GM12878 (cell line): Measurements from ENCODE around the gene KCNH5. TPM values are rescaled to one million over a fixed set of nuclear protein-coding genes. Genes with fewer than 3 reads are reported as not detected.

Source experiments
- ATAC-seq: fragments of 200-7000 bp; cut with Tn5 transposase; 3 replicates; pipeline ENCODE4 v1.9.1; 2020; ENCODE audit warnings: mild to moderate bottlenecking, moderate library complexity
- BruUV-seq: library from RNA; stranded (reverse); fragments of 400-500 nt; replicated peaks from 2 replicates; lab custom pipeline; 2021; lab: Mats Ljungman, UMichigan
- CTCF ChIA-PET: fragments of 300-600 bp; sonication (Branson Sonifier 250); formaldehyde crosslinking; extraction: SDS; loops from one replicate; lab custom pipeline; 2021; ENCODE audit warnings: inconsistent platforms; lab: Yijun Ruan, JAX
- POLR2A ChIA-PET: fragments of 350-600 bp; formaldehyde crosslinking; extraction: SDS; loops from one replicate; lab custom pipeline; 2021; ENCODE audit warnings: inconsistent platforms; lab: Charles Lee
- RAD21 ChIA-PET: fragments of 300-600 bp; sonication (Branson Sonifier 250); formaldehyde crosslinking; loops from one replicate; lab custom pipeline; 2023; ENCODE audit warnings: antibody characterized with exemption; ENCODE audit not compliant: unreplicated experiment; lab: Charles Lee
- SMC1A ChIA-PET: fragments of 300-600 bp; sonication (Branson Sonifier 250); formaldehyde crosslinking; loops from one replicate; lab custom pipeline; 2023; ENCODE audit not compliant: unreplicated experiment, uncharacterized antibody; lab: Charles Lee
- DNase-seq: peaks from one replicate; pipeline ENCODE4 v3.0.0-alpha.2; 2011; ENCODE audit warnings: low read depth, low spot score
- FAIRE-seq: peaks from 3 replicates; lab custom pipeline; 2011; peaks lifted over from hg19 to GRCh38; lab: Jason Lieb, UNC
- H2AFZ ChIP-seq: 2 replicates; pipeline ENCODE4 v1.6.0; 2011; ENCODE audit warnings: low read depth, low read length, control low read depth; ENCODE audit not compliant: control insufficient read depth
- H3K27ac ChIP-seq: 2 replicates; pipeline ENCODE4 v1.5.1; 2011; ENCODE audit warnings: control low read depth; ENCODE audit not compliant: control insufficient read depth, insufficient read depth
- H3K27me3 ChIP-seq, 2 experiments: replicated peaks in 1 of 2; 2 replicates each; pipeline versions ENCODE4 v1.6.0 to v1.6.1; 2011; ENCODE audit warnings: low read length in 1 of 2; ENCODE audit not compliant: control insufficient read depth in 2 of 2, insufficient read depth in 2 of 2
- H3K36me3 ChIP-seq, 2 experiments: 2 replicates each; pipeline ENCODE4 v1.5.1; 2011; ENCODE audit warnings: low read length in 1 of 2; ENCODE audit not compliant: control insufficient read depth in 2 of 2, insufficient read depth in 2 of 2
- H3K4me1 ChIP-seq: 2 replicates; pipeline ENCODE4 v1.6.1; 2011; ENCODE audit warnings: mild to moderate bottlenecking, low read length, moderate library complexity, mixed read lengths; ENCODE audit not compliant: control insufficient read depth, insufficient read depth
- H3K4me2 ChIP-seq: 2 replicates; pipeline ENCODE4 v1.6.0; 2011; ENCODE audit warnings: control low read depth; ENCODE audit not compliant: control insufficient read depth, insufficient read depth
- H3K4me3 ChIP-seq: fragments of 200-600 bp; sonication (generic); 2 replicates; pipeline ENCODE4 v1.5.1; 2016
- H3K79me2 ChIP-seq: 2 replicates; pipeline ENCODE4 v1.6.0; 2011; ENCODE audit warnings: low read length; ENCODE audit not compliant: control insufficient read depth, insufficient read depth
- H3K9ac ChIP-seq: 2 replicates; pipeline ENCODE4 v1.8.0; 2011; ENCODE audit warnings: low read length, control low read depth, mixed read lengths; ENCODE audit not compliant: control insufficient read depth, insufficient read depth
- H3K9me3 ChIP-seq: replicated peaks from 3 replicates; pipeline ENCODE4 v1.5.1; 2011; ENCODE audit warnings: mild to moderate bottlenecking, low read length; ENCODE audit not compliant: control insufficient read depth, insufficient read depth
- H4K20me1 ChIP-seq: 2 replicates; pipeline ENCODE4 v1.6.0; 2011; ENCODE audit not compliant: control insufficient read depth, insufficient read depth
- ATF7 ChIP-seq: fragments of 450-650 bp; IDR thresholded peaks from 2 replicates; pipeline ENCODE4 v1.6.1; 2016; ENCODE audit warnings: low read depth, mild to moderate bottlenecking
- E2F4 ChIP-seq: IDR thresholded peaks from 2 replicates; pipeline ENCODE4 v1.6.1; 2012; ENCODE audit warnings: low read depth, low read length, improper control_type of control experiment
- ELK1 ChIP-seq: IDR thresholded peaks from 2 replicates; pipeline ENCODE4 v1.6.1; 2012; ENCODE audit warnings: low read depth, low read length, improper control_type of control experiment
- GABPA ChIP-seq: IDR thresholded peaks from 2 replicates; pipeline ENCODE4 v1.6.1; 2014; ENCODE audit warnings: antibody characterized with exemption, low read depth, mild to moderate bottlenecking, inconsistent platforms
- HCFC1 ChIP-seq: fragments of 150-350 bp; IDR thresholded peaks from 2 replicates; pipeline ENCODE4 v1.6.1; 2014; ENCODE audit warnings: low read length
- MTA3 ChIP-seq: IDR thresholded peaks from 2 replicates; pipeline ENCODE4 v1.6.1; 2012; ENCODE audit warnings: low read length, inconsistent platforms, borderline replicate concordance
- MXI1 ChIP-seq: fragments of 150-350 bp; IDR thresholded peaks from 2 replicates; pipeline ENCODE4 v1.6.1; 2011; ENCODE audit warnings: low read depth, mild to moderate bottlenecking, inconsistent platforms, low read length, improper control_type of control experiment
- PKNOX1 ChIP-seq: fragments of 450-650 bp; IDR thresholded peaks from 2 replicates; pipeline ENCODE4 v1.6.1; 2016; ENCODE audit warnings: mild to moderate bottlenecking
- POLR2AphosphoS5 ChIP-seq: IDR thresholded peaks from 2 replicates; pipeline ENCODE4 v1.6.1; 2011; ENCODE audit warnings: mild to moderate bottlenecking, low read length, inconsistent platforms
- ZNF687 ChIP-seq: fragments of 450-650 bp; IDR thresholded peaks from 2 replicates; pipeline ENCODE4 v1.6.1; 2017; ENCODE audit warnings: mild to moderate bottlenecking, moderate library complexity
- WGBS: methylation state at CpG from one replicate; pipeline ENCODE4 v1.1.6; 2016; ENCODE audit warnings: low lambda C conversion rate; ENCODE audit not compliant: insufficient replicate concordance, insufficient coverage; ENCODE audit errors: missing lambda C conversion rate; 5-methylcytosine and 5-hydroxymethylcytosine counted together
- in situ Hi-C: fragments of 300-500 bp; cut with MboI; formaldehyde crosslinking; loops from 9 replicates; pipeline ENCODE4 v1.14.3; 2018; ENCODE audit warnings: mixed read lengths
- intact Hi-C: fragments of 100-400 bp; cut with micrococcal nuclease; formaldehyde crosslinking; loops from one replicate; pipeline ENCODE4 v1.14.2; 2022; ENCODE audit not compliant: unreplicated experiment
- polyA plus RNA-seq, 11 experiments: library from polyadenylated mRNA; depleted of rRNA in 4 of 11; unstranded in 6 of 11; stranded (reverse) in 5 of 11; fragments of >200 nt; fragmentation: Nextera tagmentation in 4 of 11; fragmentation: Illumina TruSeq in 1 of 11; extraction: Ambion mirVana in 4 of 11; extraction: Trizol in 1 of 11; gene quantifications; 1 replicate in 1 of 11; 2 replicates in 10 of 11; pipeline versions ENCODE4 v1.2.1 to v1.2.3, GENCODE V29; 2011 to 2016; ENCODE audit warnings: inconsistent platforms in 2 of 11, missing spikeins in 2 of 11, low read depth in 1 of 11
- total RNA-seq, 4 experiments: library from RNA; depleted of rRNA in 3 of 4; stranded (reverse); fragments of >200 nt in 3 of 4; fragmentation: Illumina TruSeq in 1 of 4; extraction: Trizol in 1 of 4; gene quantifications; 2 replicates each; pipeline versions ENCODE4 v1.2.1 to v1.2.3, GENCODE V29; 2013 to 2021
- TF ChIP-seq, protein P1 (sequence below): fragments of 450-650 bp; IDR thresholded peaks from 2 replicates; pipeline ENCODE4 v1.6.1; 2018; ENCODE audit warnings: mild to moderate bottlenecking, low read depth, moderate library complexity; ENCODE audit not compliant: partially characterized antibody

Gene KCNH5
- total and polyA plus RNA-seq, 10 of the 15 experiments (the other 5 are each of a cell fraction or from before 2014, with no cell fraction given) = under 0.01 to 0.04 (median 0.04) TPM; not detected in 7

DNA sequence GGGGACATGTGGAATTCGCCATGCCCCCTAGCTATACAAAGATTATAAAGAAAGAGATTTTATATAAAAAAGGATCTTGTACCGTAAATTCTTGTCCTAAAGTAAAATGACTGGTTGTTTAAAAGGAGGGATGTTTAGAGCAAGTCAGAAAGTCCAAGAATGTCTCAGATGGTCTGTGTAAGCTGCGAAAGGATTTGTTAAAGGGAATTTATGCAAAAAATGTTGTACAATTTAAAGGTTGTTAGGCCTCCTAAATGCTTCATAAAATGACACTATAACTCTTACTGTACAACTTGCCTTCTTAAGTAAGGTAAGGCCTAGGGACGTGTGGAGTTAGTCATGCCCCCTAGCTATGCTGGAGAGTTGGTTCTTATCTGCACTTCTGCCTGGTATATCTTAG lies 237.6 kb downstream of the KCNH5 start (continued):
- TF ChIP-seq, protein P1, sequence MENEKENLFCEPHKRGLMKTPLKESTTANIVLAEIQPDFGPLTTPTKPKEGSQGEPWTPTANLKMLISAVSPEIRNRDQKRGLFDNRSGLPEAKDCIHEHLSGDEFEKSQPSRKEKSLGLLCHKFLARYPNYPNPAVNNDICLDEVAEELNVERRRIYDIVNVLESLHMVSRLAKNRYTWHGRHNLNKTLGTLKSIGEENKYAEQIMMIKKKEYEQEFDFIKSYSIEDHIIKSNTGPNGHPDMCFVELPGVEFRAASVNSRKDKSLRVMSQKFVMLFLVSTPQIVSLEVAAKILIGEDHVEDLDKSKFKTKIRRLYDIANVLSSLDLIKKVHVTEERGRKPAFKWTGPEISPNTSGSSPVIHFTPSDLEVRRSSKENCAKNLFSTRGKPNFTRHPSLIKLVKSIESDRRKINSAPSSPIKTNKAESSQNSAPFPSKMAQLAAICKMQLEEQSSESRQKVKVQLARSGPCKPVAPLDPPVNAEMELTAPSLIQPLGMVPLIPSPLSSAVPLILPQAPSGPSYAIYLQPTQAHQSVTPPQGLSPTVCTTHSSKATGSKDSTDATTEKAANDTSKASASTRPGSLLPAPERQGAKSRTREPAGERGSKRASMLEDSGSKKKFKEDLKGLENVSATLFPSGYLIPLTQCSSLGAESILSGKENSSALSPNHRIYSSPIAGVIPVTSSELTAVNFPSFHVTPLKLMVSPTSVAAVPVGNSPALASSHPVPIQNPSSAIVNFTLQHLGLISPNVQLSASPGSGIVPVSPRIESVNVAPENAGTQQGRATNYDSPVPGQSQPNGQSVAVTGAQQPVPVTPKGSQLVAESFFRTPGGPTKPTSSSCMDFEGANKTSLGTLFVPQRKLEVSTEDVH = no peak
- TF ChIP-seq GABPA (no peak), E2F4 (no peak), MTA3 (no peak), ELK1 (no peak)

DNA sequence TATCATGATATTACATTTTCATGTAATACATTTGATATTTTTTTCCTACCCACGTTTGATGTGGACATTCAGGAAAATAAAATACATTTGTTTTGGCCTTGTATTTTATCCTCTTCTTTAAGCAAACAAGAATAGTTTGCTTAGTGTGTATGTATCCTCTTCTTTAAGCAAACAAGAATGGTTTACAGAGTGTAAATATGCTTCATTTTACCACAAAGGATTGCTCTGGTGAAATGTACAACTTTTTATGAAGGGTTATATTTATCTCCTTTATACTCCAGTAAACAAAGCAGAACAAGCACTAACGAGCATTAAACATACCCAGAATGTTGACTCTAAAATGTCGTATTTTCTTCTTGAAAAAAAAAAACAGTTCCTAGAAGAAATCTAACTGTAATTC lies 244.7 kb downstream of the KCNH5 start:
- ATAC-seq (no peak), FAIRE-seq (no peak), DNase-seq (no peak)
- Histone ChIP-seq H3K27ac (no peak overlapping the region), H2AFZ (no peak overlapping the region), H3K36me3 (no peaks in the 10 kb centered on the region), H3K4me2 (no peak overlapping the region), H3K9ac (no peak overlapping the region), H3K9me3 (no peaks in the 10 kb centered on the region), H3K4me1 (no peaks in the 10 kb centered on the region), H3K27me3 (no peaks in the 10 kb centered on the region), H4K20me1 (no peaks in the 10 kb centered on the region), H3K79me2 (no peaks in the 10 kb centered on the region), H3K4me3 (no peak overlapping the region)
- intact Hi-C loops = no loop called here
- in situ Hi-C loops = no loop called here
- BruUV-seq = no TSS peak
- RAD21 ChIA-PET = no interaction called here
- POLR2A ChIA-PET = no interaction called here
- SMC1A ChIA-PET = no interaction called here
- 24% methylated on average over 3 of the region's 3 CpGs for WGBS
- CTCF ChIA-PET = no interaction called here
- TF ChIP-seq ATF7 = no peak
- TF ChIP-seq MXI1 = no peak
- TF ChIP-seq HCFC1 = no peak
- no peak for TF ChIP-seq POLR2AphosphoS5
- TF ChIP-seq ZNF687 = no peak
- TF ChIP-seq PKNOX1 = no peak
- TF ChIP-seq E2F4 = no peak
